Kidney tubule cell (primary cell): Measurements from ENCODE around the gene C4orf33.
A peak's percentile ranks its signal among the peaks of the same experiment; 100 is the strongest.
"Not testable (repeated sequence)": the region's sequence is repeated elsewhere in the genome, so short reads cannot be mapped to it uniquely, and the experiment has no call there.

Experiments
- DNase-seq: peaks from one replicate; pipeline ENCODE4 v3.0.0-alpha.2; 2018; ENCODE audit warnings: low spot score

Gene C4orf33, protein sequence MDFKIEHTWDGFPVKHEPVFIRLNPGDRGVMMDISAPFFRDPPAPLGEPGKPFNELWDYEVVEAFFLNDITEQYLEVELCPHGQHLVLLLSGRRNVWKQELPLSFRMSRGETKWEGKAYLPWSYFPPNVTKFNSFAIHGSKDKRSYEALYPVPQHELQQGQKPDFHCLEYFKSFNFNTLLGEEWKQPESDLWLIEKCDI

DNA sequence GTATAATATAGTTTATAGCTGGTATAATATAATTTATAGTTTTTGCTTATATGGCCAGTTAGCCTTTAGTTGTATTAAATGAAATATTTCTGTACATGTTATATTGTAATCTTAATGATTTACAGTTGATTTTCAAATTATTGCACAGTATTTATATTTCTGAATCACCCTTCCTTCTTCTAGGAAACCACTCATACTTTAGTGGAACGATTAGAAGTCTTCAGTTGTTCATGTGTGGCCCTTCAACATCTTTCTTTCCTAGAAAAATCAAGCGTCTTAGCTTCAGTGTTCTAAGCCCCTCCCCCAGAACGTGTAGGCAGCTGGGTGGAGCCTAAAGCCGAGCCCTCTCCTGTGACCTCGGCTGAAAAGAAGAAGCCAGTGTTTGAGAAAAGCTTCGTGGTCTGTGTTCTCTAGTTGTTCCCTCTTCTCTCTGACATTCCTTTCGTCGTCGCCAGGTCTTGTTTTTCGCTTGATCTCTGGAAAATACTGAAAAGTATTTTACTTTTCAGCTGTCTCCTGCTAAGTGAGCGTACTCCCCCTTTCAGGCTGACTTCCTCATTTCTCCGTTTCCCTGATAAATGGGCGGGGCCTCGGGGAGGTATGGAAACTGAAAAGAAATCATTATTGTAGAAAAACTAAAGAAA lies at the start of gene C4orf33:
Gene C4orf33 (plus strand): TSS at position 342 of the 644 bp plus-strand sequence. CDS start 6,459 bp downstream, outside the sequence.
- DNase-seq: peak; percentile 74

DNA sequence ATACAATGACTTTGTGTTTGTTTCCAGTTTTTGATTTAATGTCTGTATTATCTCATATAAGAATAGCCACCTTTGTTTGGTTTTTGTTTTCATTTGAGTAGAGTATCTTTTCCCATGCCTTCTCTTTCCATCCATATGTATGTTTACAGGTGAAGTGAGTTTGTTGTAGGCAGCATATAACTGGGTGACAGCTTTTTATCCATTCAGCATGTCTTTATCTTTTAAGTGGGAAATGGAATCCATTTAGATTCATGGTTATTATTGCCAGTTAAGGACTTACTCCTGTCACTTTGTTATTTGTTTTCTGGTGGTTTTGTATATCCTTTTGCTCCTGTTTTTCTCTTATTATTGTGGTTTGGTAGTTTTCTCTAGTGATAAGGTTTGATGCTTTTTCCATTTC lies 36.9 kb upstream of the C4orf33 start:
- no peak for DNase-seq

DNA sequence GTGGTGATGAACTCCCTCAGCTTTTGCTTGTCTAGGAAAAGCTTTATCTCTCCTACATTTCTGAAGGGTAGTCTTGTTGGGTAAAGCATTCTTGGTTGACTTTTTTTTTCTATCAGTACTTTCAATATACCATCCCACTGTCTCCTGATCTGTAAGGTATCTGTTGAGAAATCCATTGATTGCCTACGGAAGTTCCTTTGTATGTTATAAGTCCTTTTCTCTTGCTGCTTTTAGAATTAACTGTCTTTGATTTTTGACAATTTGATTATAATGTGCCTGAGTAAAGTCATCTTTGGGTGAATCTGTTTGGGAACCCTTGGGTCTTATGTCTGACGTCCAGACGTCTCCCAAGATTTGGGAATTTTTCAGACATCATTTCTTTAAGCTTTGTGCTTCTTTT lies 33.4 kb upstream of the C4orf33 start:
- no peak for DNase-seq

DNA sequence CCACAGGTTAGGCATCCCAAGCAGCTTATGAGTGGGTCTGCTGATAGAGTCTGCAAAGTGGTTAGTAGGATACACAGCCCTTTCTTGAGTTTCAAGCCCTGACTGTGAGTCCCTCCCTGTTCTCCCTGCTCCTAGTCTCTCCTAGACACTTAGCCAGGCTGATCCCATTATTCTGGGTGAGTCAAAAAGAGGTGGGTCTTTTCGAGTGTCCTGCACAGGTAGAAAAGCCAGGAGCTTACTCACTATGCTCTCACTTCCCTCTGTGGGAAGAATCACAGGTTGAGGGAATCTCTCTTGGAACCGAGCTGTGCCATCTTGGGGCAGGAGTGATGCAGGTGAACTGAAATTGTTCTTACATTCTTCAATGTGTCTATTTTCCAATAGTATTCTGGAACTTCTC lies 32.3 kb upstream of the C4orf33 start:
- DNase-seq: no peak

DNA sequence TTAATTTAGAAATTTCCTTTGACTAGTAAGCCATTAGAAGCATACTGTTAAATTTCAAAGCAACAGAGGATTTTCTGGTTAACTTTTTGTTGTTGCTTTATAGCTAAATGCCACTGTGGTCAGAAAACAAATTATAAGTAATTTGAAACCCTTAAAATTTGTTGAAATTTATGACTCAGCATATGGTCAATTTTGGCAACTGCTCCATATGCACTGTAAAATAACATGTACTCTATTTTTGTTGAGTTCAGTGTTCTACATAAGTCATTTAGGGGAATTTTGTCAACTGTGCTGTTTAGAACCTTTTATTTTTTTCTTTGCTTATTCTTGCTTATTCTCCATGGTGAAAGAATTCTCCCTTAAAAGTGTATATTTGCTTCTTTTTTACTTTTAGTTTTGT lies 31.2 kb upstream of the C4orf33 start:
- DNase-seq: no peak

DNA sequence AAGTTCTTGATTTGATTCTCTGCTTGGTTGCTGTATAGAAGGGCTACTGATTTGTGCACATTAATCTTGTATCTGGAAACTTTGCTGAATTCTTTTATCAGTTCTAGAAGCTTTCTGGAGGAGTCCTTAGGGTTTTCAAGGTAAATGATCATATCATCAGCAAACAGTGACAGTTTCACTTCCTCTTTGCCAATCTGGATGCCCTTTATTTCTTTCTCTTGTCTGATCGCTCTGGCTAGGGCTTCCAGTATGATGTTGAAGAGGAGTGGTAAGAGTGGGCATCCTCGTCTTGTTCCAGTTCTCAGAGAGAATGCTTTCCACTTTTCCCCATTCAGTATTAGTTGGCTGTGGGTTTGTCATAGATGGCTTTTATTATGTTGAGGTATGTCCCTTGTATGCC lies 26.4 kb upstream of the C4orf33 start:
- not testable (repeated sequence) for DNase-seq

DNA sequence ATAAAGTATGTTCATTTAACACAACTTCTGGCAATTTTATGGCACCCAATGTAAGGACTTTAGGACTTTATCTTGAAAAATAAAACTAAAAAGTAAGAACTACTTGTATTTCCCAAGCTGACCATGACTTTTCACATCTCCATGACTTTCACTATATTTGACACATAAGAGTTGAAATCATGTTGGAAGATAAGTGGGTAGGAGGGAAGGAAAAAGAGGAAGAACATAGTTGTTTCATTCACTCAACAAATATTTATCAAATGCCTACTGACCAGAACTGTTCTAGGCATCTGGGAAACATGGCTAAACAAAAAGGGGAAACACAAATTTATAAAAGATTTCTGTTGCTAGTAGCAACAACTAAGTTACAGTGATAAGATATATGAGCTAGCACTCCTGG lies 18.6 kb upstream of the C4orf33 start:
- no peak for DNase-seq

DNA sequence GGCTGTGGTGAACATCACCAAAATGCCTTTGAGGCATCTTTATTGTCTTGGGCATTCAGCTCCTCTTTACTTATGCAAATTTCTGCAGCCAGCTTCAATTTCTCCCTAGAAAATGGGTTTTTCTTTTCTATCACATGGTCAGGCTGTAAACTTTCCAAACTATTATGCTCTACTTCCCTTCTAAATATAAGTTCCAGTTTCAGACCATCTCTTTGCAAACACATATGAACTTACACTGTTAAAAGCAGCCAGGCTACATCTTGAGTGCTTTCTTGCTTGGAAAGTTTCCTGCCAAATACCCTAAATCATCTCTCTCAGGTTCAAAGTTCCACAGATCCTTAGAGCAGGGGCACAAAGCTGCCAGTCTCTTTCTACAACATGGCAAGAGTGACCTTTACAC lies 15.8 kb upstream of the C4orf33 start:
- no peak for DNase-seq

DNA sequence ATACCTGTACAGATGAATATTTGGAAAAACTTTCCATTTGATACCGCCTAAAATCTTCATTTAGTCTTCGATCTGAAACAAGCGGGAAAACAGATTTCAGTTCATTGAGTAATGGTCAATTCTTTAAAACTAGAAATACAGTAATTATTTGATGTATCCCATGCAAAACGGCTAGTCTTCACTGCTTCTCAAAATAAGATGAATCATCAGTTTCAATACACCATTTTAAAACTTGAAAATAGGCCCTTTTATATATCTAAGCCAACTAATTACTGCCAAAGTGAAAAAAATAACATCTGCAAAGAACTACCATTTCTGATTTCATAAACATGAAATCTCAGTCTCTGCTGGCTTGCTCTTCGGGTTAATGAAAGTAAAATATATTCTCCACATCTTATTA lies 13.7 kb upstream of the C4orf33 start:
- DNase-seq: no peak

DNA sequence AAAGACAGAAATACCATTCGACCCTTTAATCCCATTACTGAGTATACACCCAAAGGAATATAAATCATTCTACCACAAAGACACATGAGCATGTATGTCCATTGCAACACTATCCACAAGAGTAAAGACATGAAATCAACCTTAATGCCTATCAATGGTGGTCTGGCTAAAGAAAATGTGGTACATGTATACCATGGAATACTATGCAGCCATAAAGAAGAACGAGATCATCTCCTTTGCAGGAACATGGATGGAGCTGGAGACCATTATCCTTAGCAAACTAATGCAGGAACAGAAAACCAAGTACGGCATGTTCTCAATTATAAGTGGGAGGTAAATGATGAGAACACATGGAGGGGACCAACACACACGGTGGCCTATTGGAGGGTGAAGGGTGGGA lies 10.5 kb upstream of the C4orf33 start:
- DNase-seq: no peak

DNA sequence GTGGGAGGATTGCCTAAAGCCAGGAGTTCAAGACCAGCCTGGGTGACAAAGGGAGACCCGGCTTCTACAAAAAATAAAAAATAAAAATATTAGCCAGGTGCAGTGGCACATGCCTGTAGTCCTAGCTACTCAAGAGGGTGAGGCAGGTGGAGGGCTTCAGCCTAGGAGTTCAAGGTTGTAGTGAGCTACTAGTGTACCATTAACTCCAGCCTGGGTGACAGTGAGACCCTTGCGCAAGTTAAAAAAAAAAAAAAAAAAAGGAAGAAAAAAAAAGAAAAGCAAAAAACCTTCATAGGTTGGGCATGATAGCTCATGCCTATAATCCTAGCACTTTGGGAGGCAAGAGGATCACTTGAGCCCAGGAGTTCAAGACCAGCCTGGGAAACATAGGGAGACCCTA lies 8.4 kb upstream of the C4orf33 start:
- DNase-seq: no peak

DNA sequence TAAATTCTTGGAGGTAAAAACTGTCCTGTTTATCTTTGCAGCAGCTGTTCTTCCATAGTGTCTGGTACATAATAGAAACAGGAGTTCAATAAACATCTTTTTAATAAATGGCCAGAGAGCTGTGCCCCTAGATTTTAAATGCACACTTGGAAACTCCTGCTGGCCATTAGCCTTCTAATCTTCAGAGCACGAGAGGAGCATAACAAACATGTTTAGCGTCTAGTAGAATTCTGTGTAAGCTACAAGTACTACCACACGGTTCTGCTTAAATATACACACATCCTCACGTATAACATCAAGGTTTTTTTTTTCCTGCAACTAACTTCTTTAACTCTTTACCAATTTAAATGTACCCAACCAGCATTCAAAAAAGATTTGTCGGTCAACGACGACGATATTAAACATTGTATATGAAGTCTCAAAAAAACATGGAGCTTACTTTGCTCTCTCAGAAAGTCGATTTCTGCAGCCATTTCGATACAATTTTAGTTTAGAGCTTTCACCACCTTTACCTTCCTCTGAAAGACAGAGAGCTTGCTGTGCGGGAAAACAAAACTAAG lies 3.2 kb upstream of the C4orf33 start:
- peak; percentile 24 for DNase-seq

DNA sequence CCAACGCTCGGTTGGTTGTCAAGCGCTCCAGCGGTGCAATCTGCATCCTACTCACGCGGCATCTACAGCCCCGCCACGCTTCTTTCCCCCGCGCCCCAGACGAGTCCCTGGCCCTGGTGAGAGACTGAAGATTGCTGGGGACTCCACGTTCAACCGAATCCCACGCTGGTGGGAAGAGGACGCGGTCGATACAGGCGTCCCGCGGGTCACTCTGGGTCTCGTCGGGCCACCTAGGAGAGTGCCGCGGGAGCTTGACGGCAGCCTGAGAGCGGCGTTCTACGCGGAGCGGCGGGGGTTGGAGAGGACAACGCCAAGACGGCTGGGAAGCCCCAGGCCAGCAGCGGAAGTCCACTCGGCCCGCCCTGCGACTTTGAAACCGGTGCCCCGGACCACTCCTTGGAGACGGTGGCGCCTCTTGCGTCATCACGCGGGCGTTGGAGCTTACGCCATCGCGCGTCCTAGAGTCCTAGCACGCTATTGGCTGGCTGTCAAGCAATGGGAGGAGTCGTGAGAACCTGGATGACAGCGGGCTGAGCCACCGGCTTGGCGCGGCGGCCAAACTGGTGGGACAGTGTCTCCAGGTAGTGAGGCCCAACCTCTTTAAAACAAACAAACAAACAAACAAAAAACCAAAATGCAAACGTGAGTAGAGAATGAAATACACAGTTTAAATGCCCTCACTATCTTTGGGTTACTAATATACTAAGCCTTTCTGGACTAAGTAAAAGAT lies 2.6 kb upstream of the C4orf33 start, which contains the start of gene SCLT1:
Gene SCLT1 (minus strand): TSS at position 349 of the 730 bp plus-strand sequence. CDS start 436 bp downstream, outside the sequence.
- DNase-seq: peak; percentile 99

DNA sequence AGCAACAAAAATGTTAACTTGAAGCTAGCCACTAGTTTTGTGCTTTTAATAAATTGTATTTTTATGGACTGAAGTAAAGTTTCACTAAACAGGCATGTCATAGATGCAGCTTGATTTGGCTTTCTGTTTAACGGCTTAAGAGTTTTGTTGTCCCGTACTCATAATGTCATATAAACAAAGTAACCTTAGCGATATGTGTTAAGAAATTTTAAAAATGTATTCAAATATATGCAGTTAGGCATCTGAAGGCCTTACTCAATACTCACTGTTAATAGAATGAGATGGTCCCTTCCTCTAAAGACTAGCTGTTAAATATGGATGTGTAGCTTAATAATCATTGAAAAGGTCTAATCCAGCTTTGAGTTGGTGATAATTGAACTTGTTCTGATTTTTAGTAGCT lies 1.6 kb upstream of the C4orf33 start:
- DNase-seq: no peak

DNA sequence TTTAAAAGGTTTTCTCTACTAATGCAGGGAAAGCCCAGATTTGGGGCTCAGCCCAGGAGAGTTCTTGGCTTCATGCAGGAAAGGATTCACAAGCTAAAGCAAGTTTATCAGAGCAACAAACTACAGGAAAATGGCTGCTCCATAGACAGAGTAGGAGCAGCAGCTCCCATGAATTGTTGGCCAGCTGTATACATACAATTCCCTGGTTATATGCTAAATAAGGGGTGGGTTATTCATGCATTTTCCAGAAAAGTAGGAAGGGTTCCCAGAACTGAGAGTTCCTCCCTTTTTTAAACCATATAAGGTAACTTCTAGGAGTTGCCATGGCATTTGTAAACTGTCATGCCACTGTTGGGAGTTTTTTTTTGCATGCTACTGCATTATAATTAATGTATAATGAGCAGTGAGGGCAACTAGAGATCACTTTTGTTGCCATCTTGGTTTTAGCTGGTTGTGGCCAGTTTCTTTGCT lies 2.6 kb downstream of the C4orf33 start:
- DNase-seq: no peak

DNA sequence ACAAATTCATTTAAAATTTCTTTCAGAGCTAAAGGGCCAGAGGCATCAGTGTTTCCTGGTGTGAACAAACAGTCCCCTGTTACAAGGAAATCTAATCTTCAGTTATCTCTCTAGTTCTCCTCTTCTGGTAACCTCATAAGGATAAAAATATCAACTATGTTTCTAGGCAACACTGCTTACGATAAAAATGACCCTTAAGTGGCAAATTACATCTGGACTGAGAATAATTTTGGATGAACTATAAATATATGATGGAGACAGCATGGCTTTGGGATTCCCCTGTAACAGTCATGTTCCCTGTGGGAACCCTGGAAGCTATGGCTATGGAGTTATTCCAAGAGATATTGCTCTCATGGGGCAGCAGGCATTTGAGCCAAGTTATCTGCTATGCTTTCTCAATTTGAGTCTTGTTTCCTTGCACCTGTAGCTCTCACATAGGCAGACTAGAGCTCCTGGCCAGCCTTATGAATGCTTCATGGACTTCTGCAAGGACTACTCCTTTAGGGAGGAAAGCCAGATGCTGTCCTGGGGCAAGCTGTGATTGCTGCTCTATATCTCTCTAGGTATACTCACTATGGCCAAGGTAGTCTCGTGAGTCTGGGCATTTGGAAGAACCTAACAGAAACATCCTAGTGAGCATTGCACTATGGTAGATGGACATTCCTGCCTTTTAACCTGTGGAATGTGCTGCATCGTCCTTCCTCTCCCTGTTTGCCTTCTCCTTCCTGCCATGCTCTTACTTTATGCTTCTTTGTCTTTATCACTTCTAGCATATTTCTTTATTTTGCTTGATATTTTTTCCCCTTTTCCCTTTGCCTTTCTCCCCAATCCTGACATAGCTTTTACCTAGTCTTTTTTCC lies 14.2 kb downstream of the C4orf33 start:
- DNase-seq: no peak

DNA sequence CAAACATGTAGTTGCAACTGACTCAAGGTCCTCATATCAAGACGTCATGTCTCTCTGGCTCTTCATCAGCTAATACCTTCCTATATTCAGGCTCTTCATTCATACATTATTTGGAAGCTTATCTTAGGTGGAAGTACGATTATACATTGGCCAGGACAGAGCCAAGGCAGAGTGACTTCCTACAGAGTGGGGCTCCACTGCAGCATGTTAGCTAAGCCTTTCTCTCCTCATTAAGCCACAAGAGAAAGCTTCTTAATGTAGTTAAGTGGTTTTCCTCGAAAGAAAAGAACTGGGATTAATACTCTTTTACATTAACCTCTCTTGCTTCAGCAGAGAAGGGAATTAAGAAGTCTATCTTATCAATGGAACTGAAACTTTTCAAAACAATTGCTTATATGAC lies 15.0 kb downstream of the C4orf33 start:
- DNase-seq: no peak

DNA sequence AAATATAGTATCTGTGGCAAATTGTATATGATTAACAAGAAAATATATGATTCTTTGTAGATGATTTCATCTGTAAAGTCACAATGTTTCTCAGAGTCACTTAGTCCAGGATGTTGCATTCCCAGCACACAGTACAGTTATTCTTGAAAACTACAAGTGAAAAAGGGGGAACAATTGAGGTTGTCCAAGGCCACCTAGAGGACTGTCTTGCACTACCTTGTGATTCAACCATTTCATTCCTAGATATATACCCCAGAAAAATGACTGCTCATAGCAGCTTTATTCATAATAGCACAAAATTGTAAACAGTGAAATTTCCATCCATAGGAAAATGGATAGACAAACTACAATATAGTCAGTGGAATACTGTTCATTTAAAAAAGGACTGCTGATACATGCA lies 16.0 kb downstream of the C4orf33 start:
- DNase-seq: no peak

DNA sequence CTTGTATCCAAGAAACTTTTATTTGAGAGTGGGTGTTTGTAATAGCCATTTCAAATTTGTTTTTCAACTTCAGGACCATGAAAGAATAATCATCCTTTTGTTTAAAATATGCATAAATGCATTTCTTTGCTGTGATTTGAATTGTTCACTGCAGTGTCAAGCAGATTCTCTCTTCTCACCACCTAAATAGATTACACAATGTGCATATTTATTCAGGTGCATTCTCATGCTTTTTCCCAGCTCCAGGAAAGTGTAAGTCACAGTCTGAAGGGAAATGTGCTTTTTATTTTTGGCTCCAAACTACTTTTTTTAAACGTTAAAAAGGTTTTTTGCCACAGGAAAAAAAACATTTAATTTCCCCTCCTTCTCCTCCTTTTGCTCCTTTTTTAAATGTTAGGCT lies 17.5 kb downstream of the C4orf33 start:
- no peak for DNase-seq

DNA sequence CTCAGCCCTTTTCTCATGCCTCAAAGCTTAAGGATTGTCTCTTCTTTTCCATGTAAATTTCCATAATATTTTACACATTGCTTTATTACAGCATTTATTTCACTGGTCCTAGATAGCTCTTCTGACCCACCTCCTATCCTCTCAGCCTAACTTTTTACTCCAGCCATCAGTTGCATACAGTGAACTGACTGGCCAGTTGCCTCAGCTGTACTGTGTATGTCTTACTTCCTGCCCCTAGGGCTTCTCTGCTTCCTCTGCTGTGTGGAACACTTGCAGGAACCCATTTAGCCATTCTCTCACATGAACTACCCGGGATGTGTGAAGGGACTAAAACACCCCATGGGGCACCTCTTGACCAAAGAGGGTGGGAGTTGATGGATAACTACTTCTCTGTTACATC lies 18.0 kb downstream of the C4orf33 start:
- DNase-seq: no peak

DNA sequence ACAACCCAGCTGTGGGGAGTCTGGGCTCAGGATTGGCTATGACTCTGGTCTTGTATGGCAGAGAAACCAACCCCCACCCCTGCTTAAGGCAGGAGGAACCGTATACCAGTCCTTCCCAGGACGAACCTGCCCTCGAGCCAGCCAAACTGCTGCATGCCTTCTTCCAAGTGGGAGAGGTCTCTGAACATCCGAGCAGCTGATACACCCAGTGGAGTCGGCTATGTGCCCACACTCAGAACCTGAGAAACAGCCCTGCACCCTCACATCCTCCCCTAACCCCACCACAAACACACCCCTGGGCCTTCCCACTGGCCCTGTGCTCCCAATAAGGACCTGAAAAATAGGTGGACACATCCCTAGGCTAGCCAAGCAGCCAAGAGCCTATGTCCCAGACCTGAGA lies 21.8 kb downstream of the C4orf33 start:
- no peak for DNase-seq

DNA sequence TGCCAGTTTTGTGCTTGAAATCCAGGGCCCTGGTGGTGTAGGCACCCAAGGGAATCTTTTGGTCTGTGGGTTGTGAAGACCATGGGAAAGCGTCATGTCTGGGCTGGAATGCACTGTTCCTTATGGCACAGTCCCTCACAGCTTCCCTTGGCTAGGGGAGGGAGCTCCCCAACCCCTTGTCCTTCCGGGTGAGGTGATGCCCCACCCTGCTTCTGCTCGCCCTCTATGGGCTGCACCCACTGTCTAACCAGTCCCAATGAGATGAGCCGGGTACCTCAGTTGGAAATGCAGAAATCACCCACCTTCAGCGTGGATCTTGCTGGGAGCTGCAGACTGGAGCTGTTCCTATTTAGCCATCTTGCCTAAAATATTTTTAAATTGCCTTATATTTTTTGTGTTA lies 30.7 kb downstream of the C4orf33 start:
- DNase-seq: not testable (repeated sequence)
